ENCODE data around the gene SLC13A5. TPM values are rescaled to one million over a fixed set of nuclear protein-coding genes. Genes with fewer than 3 reads are reported as not detected.
A peak's percentile ranks its signal among the peaks of the same experiment; 100 is the strongest.

Gene SLC13A5
- total RNA-seq, 3 donors from 2014 or later = 0.32 TPM; not detected in 2

DNA sequence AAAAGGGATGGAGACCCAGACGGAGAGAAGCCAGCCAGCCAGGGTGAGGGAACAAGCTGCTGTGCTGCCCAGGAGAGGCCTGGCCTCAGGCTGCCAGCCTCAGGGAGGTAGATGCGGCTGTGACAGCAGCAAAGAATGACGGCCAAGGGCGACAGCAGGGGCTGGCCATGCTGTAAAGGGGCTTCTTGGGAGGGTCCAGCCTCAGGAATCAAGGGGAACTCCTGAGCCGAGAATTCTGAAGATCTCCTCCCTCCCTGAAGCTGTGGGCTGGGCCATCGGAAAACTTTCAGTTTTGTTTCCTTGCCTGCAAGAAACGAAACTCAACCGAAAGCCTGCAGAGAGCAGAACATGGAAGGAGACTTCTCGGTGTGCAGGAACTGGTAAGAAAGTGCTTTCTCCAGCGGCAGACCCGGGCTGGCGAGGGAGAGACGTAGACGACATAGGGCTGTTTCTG is 42.6 kb upstream of the SLC13A5 start, which contains the start of gene XAF1:
Gene XAF1, plus strand, starts transcription at position 316 of the 454 bp plus-strand sequence. Its CDS starts 33 bp downstream, at position 349.
- Histone ChIP-seq H3K27ac (peak within 1 kb of the TSS; percentile 87 to 97), H3K4me1 (peaks cover 14 to 24% of the 10 kb centered on the region in 2 donors), H3K27me3 (no peaks in the 10 kb centered on the region), H3K4me3 (peak within 1 kb of the TSS; percentile 55 to 79 (median 55)), H3K9me3 (no peaks in the 10 kb centered on the region), H3K36me3 (no peaks in the 10 kb centered on the region)
- DNase-seq (ENCODE audit: low spot score in 2 of 2) = no peak
- intact Hi-C loops (cut with DNase I; ENCODE audit: low total_unique reads) = no loop called here
- TF ChIP-seq POLR2AphosphoS5 (IDR thresholded peaks at IDR 0.05) = peak in 1 of 3 donors; percentile 16
- TF ChIP-seq, protein P1, sequence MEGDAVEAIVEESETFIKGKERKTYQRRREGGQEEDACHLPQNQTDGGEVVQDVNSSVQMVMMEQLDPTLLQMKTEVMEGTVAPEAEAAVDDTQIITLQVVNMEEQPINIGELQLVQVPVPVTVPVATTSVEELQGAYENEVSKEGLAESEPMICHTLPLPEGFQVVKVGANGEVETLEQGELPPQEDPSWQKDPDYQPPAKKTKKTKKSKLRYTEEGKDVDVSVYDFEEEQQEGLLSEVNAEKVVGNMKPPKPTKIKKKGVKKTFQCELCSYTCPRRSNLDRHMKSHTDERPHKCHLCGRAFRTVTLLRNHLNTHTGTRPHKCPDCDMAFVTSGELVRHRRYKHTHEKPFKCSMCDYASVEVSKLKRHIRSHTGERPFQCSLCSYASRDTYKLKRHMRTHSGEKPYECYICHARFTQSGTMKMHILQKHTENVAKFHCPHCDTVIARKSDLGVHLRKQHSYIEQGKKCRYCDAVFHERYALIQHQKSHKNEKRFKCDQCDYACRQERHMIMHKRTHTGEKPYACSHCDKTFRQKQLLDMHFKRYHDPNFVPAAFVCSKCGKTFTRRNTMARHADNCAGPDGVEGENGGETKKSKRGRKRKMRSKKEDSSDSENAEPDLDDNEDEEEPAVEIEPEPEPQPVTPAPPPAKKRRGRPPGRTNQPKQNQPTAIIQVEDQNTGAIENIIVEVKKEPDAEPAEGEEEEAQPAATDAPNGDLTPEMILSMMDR (IDR thresholded peaks at IDR 0.05) = no peak

DNA sequence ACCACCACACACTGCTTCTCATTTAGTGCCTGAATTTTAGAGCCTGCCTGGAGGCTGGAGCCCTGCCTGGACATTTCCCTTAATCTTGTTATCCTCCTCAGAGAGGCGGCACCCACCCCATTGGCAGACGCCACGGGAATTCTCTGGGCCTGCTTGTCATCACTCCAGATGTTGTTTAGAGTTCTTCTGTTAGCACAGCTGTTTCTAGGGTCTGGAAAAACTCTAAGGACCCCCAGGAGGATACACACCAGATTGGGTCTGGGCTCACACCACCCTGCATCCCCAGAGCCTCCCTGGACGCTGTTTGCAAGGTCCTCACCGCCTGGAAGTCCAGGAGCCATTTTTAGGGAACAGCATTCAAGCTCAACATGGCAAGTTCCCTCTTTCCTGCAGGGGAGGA is 42.1 kb upstream of the SLC13A5 start:
- intact Hi-C loops (cut with DNase I; ENCODE audit: low total_unique reads) = no loop called here
- Histone ChIP-seq H3K36me3 (no peaks in the 10 kb centered on the region), H3K4me1 (peaks cover 14 to 24% of the 10 kb centered on the region in 2 donors), H3K27me3 (no peaks in the 10 kb centered on the region), H3K4me3 (peak overlapping the region; percentile 55 to 79 (median 55)), H3K9me3 (no peaks in the 10 kb centered on the region), H3K27ac (peak overlapping the region; percentile 87 to 97)
- DNase-seq (ENCODE audit: low spot score in 2 of 2) = no peak
- TF ChIP-seq, protein P1 (IDR thresholded peaks at IDR 0.05) = no peak
- TF ChIP-seq POLR2A (IDR thresholded peaks at IDR 0.05) = no peak
- TF ChIP-seq POLR2AphosphoS5 (IDR thresholded peaks at IDR 0.05) = no peak

DNA sequence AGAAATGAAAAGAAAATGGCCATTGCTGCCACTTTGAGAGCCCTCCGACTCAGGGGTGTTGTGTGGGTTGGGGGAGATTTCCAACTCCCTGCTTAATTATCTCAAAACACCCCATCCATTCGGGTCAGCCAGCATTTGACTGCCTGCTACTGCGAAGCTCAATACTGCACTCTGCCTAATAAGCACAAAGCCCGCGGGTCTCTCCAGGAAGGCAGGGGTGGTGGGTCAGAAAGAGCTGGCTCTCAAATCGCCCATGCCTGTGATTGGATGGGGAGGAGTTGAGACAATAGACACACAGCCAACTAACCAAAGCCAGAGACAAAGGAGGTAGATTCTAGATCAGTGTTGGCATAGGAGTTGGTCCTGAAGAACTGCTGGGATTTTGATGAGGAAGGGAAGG is 40.4 kb upstream of the SLC13A5 start:
- Histone ChIP-seq H3K4me1 (peaks cover 14 to 24% of the 10 kb centered on the region in 2 donors), H3K27ac (peak overlapping the region; percentile 92 to 93), H3K4me3 (peak overlapping the region in 1 of 3 donors; percentile 31), H3K27me3 (no peaks in the 10 kb centered on the region), H3K9me3 (no peaks in the 10 kb centered on the region), H3K36me3 (no peaks in the 10 kb centered on the region)
- intact Hi-C loops (cut with DNase I; ENCODE audit: low total_unique reads) = no loop called here
- TF ChIP-seq POLR2A (IDR thresholded peaks at IDR 0.05) (no peak), POLR2AphosphoS5 (IDR thresholded peaks at IDR 0.05) (no peak)
- TF ChIP-seq, protein P1 (IDR thresholded peaks at IDR 0.05) = no peak
- DNase-seq (ENCODE audit: low spot score in 2 of 2) = no peak

DNA sequence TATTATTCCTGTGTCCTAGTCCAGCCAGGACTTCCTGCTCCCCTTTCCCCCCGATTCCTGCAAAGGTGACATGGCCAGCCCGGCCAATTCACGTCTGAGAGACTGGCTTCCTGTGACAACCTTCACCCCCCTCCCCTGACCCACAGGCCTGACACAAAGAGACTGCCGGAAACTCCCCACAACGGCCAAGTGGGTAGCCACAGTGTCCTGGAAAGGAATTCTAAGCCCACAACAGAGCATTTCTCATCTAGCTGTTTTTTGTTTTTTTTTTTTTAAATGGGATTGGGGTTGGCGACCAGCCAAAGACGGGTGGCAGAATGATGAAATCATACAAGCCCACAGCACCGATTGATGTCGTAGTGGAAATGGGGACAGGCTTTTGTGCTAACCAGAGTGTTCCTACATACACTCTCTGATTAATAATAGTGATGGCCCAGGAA is 39.9 kb upstream of the SLC13A5 start:
- Histone ChIP-seq H3K36me3 (no peaks in the 10 kb centered on the region), H3K4me1 (peaks cover 14 to 24% of the 10 kb centered on the region in 2 donors), H3K27ac (peak overlapping the region; percentile 92 to 93), H3K4me3 (peak overlapping the region in 1 of 3 donors; percentile 31), H3K9me3 (no peaks in the 10 kb centered on the region), H3K27me3 (no peaks in the 10 kb centered on the region)
- intact Hi-C loops (cut with DNase I; ENCODE audit: low total_unique reads) = no loop called here
- DNase-seq (ENCODE audit: low spot score in 2 of 2) = peak in 1 of 2 donors; percentile 83
- TF ChIP-seq POLR2AphosphoS5 (IDR thresholded peaks at IDR 0.05) (peak; percentile 22 to 31 (median 28)), POLR2A (IDR thresholded peaks at IDR 0.05) (no peak)

DNA sequence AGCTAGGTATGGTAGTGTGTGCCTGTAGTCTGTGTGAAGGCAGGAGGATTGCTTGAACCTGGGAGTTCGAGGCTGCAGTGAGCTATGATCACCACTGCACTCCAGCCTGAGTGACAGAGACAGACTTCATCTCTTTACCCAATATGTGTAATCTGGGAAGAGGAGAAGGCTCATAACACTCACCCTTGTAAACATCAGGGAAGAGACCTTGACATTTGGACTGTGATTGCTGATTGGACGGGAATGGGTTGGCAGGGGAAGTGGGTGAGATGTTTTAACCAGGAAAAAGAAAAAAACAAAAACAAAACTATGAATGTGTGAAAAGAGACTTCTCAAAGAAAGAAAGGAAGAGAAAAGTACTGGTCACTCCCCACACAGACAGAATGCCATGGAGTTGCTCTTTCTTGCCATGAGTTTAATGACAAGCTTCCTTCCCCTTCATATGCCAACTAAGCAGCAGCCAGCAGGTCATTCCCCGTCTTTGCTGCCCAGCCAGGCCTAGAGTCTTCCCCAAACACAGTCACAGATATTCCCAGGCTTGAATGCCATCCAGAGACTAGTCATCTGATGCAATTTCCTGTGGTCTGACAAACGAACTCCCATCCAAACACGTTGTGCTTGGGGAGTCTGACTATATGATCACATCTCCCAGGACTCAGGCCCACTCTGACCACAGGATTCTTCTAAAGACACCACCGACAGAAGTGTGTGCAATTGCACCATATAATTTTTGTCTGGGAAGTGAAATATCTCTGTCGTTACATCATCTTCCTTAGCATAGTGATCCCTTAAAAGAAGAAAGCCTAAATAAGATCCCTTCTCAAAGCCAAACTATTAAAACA is 39.1 kb upstream of the SLC13A5 start:
- Histone ChIP-seq H3K4me3 (peak overlapping the region in 1 of 3 donors; percentile 31), H3K36me3 (no peaks in the 10 kb centered on the region), H3K27me3 (no peaks in the 10 kb centered on the region), H3K9me3 (no peaks in the 10 kb centered on the region), H3K27ac (peak overlapping the region; percentile 92 to 93), H3K4me1 (peaks cover 14 to 24% of the 10 kb centered on the region in 2 donors)
- peak in 1 of 2 donors; percentile 70 for DNase-seq (ENCODE audit: low spot score in 2 of 2)
- TF ChIP-seq, protein P1 (IDR thresholded peaks at IDR 0.05) = no peak
- TF ChIP-seq POLR2A (IDR thresholded peaks at IDR 0.05) = no peak
- peak; percentile 13 to 55 (median 48) for TF ChIP-seq POLR2AphosphoS5 (IDR thresholded peaks at IDR 0.05)
- intact Hi-C loops (cut with DNase I; ENCODE audit: low total_unique reads) = no loop called here
